NCI-H510A (cell line): ENCODE results near the gene RASA1.

Source experiments
- DNase-seq: peaks from one replicate; lab custom pipeline; 2025; lab: John Stamatoyannopoulos, UW

The RASA1 gene

GRCh38 chr5:87361031-87361445, 93.4 kb downstream of the RASA1 start:
- no peak for DNase-seq

GRCh38 chr5:87361536-87362213, 94.0 kb downstream of the RASA1 start:
- DNase-seq: no peak

GRCh38 chr5:87367243-87367642, 99.6 kb downstream of the RASA1 start:
- DNase-seq: no peak

- DNase-seq: no peak
These were observed 100.9 kb downstream of the RASA1 start for GRCh38 chr5:87368601-87369000.

- no peak for DNase-seq
These were observed 101.7 kb downstream of the RASA1 start for GRCh38 chr5:87369431-87369830.

- no peak for DNase-seq
These were observed 105.0 kb downstream of the RASA1 start for GRCh38 chr5:87372705-87373104.

- DNase-seq: no peak
These were observed 114.5 kb downstream of the RASA1 start for GRCh38 chr5:87382224-87382623.

- DNase-seq: no peak
These were observed 115.5 kb downstream of the RASA1 start for GRCh38 chr5:87383216-87383615.

- no peak for DNase-seq
These were observed 118.1 kb downstream of the RASA1 start for GRCh38 chr5:87385802-87386201.

- DNase-seq: no peak
These were observed 120.4 kb downstream of the RASA1 start for GRCh38 chr5:87388129-87388528.

GRCh38 chr5:87389296-87390034, 121.8 kb downstream of the RASA1 start:
- DNase-seq: no peak

GRCh38 chr5:87390075-87390474, 122.4 kb downstream of the RASA1 start:
- no peak for DNase-seq

- no peak for DNase-seq
These were observed 123.0 kb downstream of the RASA1 start for GRCh38 chr5:87390576-87391199.

GRCh38 chr5:87392170-87392569, 124.5 kb downstream of the RASA1 start:
- DNase-seq: no peak

- DNase-seq: no peak
These were observed 125.1 kb downstream of the RASA1 start for GRCh38 chr5:87392801-87393200.

- no peak for DNase-seq
These were observed 125.6 kb downstream of the RASA1 start for GRCh38 chr5:87393331-87393730.

GRCh38 chr5:87394411-87395165, 126.9 kb downstream of the RASA1 start:
- no peak for DNase-seq

- DNase-seq: no peak
These were observed 131.4 kb downstream of the RASA1 start for GRCh38 chr5:87398981-87399614.

- no peak for DNase-seq
These were observed 132.0 kb downstream of the RASA1 start for GRCh38 chr5:87399720-87400119.

- DNase-seq: no peak
These were observed 132.7 kb downstream of the RASA1 start for GRCh38 chr5:87400305-87400899.

- no peak for DNase-seq
These were observed 133.9 kb downstream of the RASA1 start for GRCh38 chr5:87401626-87402025.

- DNase-seq: no peak
These were observed 135.7 kb downstream of the RASA1 start for GRCh38 chr5:87403409-87403808.
